GM20000 (cell line): Measurements from ENCODE around the gene HNRNPC.
"Not testable (repeated sequence)": the region's sequence is repeated elsewhere in the genome, so short reads cannot be mapped to it uniquely, and the experiment has no call there.

Experiments
- DNase-seq: peaks from one replicate; pipeline ENCODE4 v3.0.0; 2012; ENCODE audit warnings: low spot score
- CTCF ChIP-seq: IDR thresholded peaks from 2 replicates; pipeline ENCODE4 v1.5.1; 2012; ENCODE audit warnings: mild to moderate bottlenecking, control low read depth; ENCODE audit errors: extremely low read depth, missing control alignments

HNRNPC gene

GRCh38 chr14:21220874-21221477 is 48.3 kb downstream of the HNRNPC start:
- TF ChIP-seq CTCF, result no peak
- DNase-seq, result no peak

- DNase-seq, result no peak
- no peak for TF ChIP-seq CTCF
These were observed 49.6 kb downstream of the HNRNPC start for GRCh38 chr14:21219561-21220111.

GRCh38 chr14:21219120-21219519 is 50.1 kb downstream of the HNRNPC start:
- no peak for DNase-seq
- TF ChIP-seq CTCF, result no peak

GRCh38 chr14:21215879-21216251 is 53.4 kb downstream of the HNRNPC start:
- no peak for TF ChIP-seq CTCF
- no peak for DNase-seq

- no peak for DNase-seq
- no peak for TF ChIP-seq CTCF
These were observed 53.9 kb downstream of the HNRNPC start for GRCh38 chr14:21215130-21215878.

- DNase-seq, result no peak
- no peak for TF ChIP-seq CTCF
These were observed 55.6 kb downstream of the HNRNPC start for GRCh38 chr14:21213652-21214051.

GRCh38 chr14:21212824-21213223 is 56.4 kb downstream of the HNRNPC start:
- not testable (repeated sequence) for DNase-seq
